ENCODE data around the gene IL23A.
"Not testable (repeated sequence)": the region's sequence is repeated elsewhere in the genome, so short reads cannot be mapped to it uniquely, and the experiment has no call there.

Gene IL23A

DNA sequence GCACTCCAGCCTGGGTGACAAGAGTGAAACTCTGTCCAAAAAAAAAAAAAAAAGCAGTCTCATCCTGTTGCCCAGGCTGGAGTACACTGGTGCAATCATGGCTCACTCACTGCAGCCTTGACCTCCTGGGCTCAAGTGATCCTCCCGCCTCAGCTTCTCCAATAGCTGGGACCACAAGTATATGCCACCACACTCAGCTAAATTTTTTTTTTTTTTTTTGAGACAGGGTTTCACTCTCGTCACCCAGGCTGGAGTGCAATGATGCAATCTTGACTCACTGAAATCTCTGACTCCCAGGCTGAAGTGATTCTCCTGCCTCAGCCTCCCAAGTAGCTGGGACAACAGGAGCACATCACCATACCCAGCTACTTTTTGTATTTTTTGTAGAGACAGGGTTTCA, 17.7 kb upstream of the IL23A start:
- Histone ChIP-seq H3K9ac (no peak overlapping the region), H3K4me1 (ENCODE audit: low read depth, poor library complexity, severe bottlenecking) (peaks cover 19% of the 10 kb centered on the region), H2AFZ (ENCODE audit: low read depth) (no peak overlapping the region), H3K4me2 (no peak overlapping the region), H3K27ac (no peak overlapping the region), H3K79me2 (ENCODE audit: insufficient read depth, low read depth) (no peaks in the 10 kb centered on the region), H3K4me3 (IDR thresholded peaks at IDR 0.05; ENCODE audit: insufficient read depth, low read depth, low read length) (no peak overlapping the region), H4K20me1 (ENCODE audit: insufficient read depth) (no peaks in the 10 kb centered on the region), H3K36me3 (ENCODE audit: insufficient read depth) (no peaks in the 10 kb centered on the region), H3K27me3 (ENCODE audit: insufficient read depth, low read depth) (no peaks in the 10 kb centered on the region)
- TF ChIP-seq CTCF (conservative IDR thresholded peaks at IDR 0.05; ENCODE audit: low read depth, low read length): no peak

GRCh38 chr12:56321610-56322009, 17.1 kb upstream of the IL23A start:
- H3K9ac ChIP-seq; H3K4me2 ChIP-seq; H3K4me3 ChIP-seq (IDR thresholded peaks at IDR 0.05; ENCODE audit: insufficient read depth, low read depth, low read length); H3K27me3 ChIP-seq (ENCODE audit: insufficient read depth, low read depth); H4K20me1 ChIP-seq (ENCODE audit: insufficient read depth); H3K36me3 ChIP-seq (ENCODE audit: insufficient read depth); H3K79me2 ChIP-seq (ENCODE audit: insufficient read depth, low read depth); H2AFZ ChIP-seq (ENCODE audit: low read depth); H3K27ac ChIP-seq: not testable (repeated sequence)
- peaks cover 16% of the 10 kb centered on the region for H3K4me1 ChIP-seq (ENCODE audit: low read depth, poor library complexity, severe bottlenecking)

DNA sequence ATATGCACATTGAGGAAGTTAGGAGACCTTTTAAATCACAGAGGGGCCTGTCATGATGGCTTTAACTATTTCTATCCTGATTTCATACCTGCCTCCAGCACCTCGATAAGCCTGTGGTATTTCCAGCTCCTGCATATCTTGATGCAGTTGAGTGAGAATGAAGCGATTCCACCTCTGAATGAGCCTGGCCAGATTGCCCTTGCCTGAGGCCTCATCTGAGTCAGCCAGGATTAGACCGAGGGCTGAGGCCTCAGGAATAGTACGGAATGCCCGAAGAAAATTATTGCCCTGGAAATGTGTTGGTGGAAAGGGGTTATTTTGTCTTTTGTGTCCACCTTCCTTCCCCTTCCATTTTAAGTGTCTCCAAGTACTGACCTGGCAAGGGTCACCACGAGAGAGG, 14.5 kb upstream of the IL23A start:
- Histone ChIP-seq H3K4me1 (ENCODE audit: low read depth, poor library complexity, severe bottlenecking) (peaks cover 7% of the 10 kb centered on the region), H3K27me3 (ENCODE audit: insufficient read depth, low read depth) (no peaks in the 10 kb centered on the region), H3K36me3 (ENCODE audit: insufficient read depth) (no peaks in the 10 kb centered on the region), H3K79me2 (ENCODE audit: insufficient read depth, low read depth) (no peaks in the 10 kb centered on the region), H3K4me2 (no peak overlapping the region), H3K9ac (no peak overlapping the region), H4K20me1 (ENCODE audit: insufficient read depth) (no peaks in the 10 kb centered on the region), H3K4me3 (IDR thresholded peaks at IDR 0.05; ENCODE audit: insufficient read depth, low read depth, low read length) (no peak overlapping the region), H3K27ac (no peak overlapping the region), H2AFZ (ENCODE audit: low read depth) (no peak overlapping the region)
- TF ChIP-seq CTCF (conservative IDR thresholded peaks at IDR 0.05; ENCODE audit: low read depth, low read length): no peak

DNA sequence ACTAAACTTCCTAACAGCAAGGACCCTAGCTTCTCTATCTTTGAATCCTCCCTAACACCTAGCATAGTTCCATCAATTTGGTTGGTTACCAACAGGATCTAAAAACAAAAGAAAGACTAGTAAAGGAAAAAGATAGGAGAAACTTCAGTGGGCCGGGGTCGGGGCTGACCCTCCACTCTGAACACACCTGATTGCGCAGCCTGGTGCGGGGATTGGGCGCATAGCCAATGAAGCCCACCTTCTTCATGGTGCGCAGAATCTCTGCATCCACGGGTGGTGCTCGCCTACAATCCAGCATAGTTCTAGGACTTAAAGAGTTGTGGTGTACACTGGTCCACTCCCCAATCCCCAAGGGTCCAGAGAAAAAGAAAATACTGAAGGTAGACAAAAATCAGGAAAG, 12.6 kb upstream of the IL23A start:
- Histone ChIP-seq H3K36me3 (ENCODE audit: insufficient read depth) (no peaks in the 10 kb centered on the region), H3K4me3 (IDR thresholded peaks at IDR 0.05; ENCODE audit: insufficient read depth, low read depth, low read length) (no peak overlapping the region), H3K79me2 (ENCODE audit: insufficient read depth, low read depth) (no peaks in the 10 kb centered on the region), H4K20me1 (ENCODE audit: insufficient read depth) (no peaks in the 10 kb centered on the region), H3K4me1 (ENCODE audit: low read depth, poor library complexity, severe bottlenecking) (peaks cover 4% of the 10 kb centered on the region), H3K4me2 (no peak overlapping the region), H3K27me3 (ENCODE audit: insufficient read depth, low read depth) (no peaks in the 10 kb centered on the region), H3K9ac (no peak overlapping the region), H3K27ac (no peak overlapping the region), H2AFZ (ENCODE audit: low read depth) (no peak overlapping the region)
- no peak for TF ChIP-seq CTCF (conservative IDR thresholded peaks at IDR 0.05; ENCODE audit: low read depth, low read length)

- Histone ChIP-seq H2AFZ (ENCODE audit: low read depth) (no peak overlapping the region), H3K27me3 (ENCODE audit: insufficient read depth, low read depth) (no peaks in the 10 kb centered on the region), H3K36me3 (ENCODE audit: insufficient read depth) (no peaks in the 10 kb centered on the region), H4K20me1 (ENCODE audit: insufficient read depth) (no peaks in the 10 kb centered on the region), H3K4me2 (no peak overlapping the region), H3K27ac (no peak overlapping the region), H3K79me2 (ENCODE audit: insufficient read depth, low read depth) (no peaks in the 10 kb centered on the region), H3K9ac (no peak overlapping the region), H3K4me3 (IDR thresholded peaks at IDR 0.05; ENCODE audit: insufficient read depth, low read depth, low read length) (no peak overlapping the region), H3K4me1 (ENCODE audit: low read depth, poor library complexity, severe bottlenecking) (no peaks in the 10 kb centered on the region)
- TF ChIP-seq CTCF (conservative IDR thresholded peaks at IDR 0.05; ENCODE audit: low read depth, low read length): no peak
Measured at GRCh38 chr12:56326533-56326932, 12.2 kb upstream of the IL23A start.
